ENCODE measurements around the gene MAPK10.

GRCh38 chr4:86250619-86251018, 109.2 kb downstream of the MAPK10 start:
- TF ChIP-seq CTCF (IDR thresholded peaks at IDR 0.05; ENCODE audit: low read depth, low read length) (no peak), MYC (IDR thresholded peaks at IDR 0.05; ENCODE audit: low read depth, low read length) (no peak), POLR2A (IDR thresholded peaks at IDR 0.05; ENCODE audit: extremely low read depth, insufficient read length) (no peak)

Data from NB4 (cell line).